ENCODE data around the gene MISP.

DNA sequence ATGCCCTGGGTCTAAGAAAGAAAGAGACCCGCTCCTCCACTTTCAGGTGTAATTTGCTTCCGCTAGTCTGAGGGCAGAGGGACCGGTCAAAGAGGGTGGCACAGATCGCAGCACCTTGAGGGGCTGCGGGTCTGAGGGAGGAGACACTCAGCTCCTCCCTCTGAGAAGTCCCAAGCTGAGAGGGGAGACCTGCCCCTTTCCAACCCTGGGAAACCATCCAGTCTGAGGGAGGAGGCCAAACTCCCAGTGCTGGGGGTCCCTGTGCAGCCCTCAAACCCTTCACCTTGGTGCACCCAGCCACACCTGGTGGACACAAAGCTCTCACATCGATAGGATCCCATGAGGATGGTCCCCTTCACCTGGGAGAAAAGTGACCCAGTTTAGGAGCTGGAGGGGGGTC is 13.0 kb downstream of the MISP start:
- TF ChIP-seq POLR2A (IDR thresholded peaks at IDR 0.05) (no peak), POLR2AphosphoS5 (IDR thresholded peaks at IDR 0.05; ENCODE audit: insufficient read depth in 1 of 2, low read depth in 1 of 2) (no peak)
- TF ChIP-seq, protein P1, sequence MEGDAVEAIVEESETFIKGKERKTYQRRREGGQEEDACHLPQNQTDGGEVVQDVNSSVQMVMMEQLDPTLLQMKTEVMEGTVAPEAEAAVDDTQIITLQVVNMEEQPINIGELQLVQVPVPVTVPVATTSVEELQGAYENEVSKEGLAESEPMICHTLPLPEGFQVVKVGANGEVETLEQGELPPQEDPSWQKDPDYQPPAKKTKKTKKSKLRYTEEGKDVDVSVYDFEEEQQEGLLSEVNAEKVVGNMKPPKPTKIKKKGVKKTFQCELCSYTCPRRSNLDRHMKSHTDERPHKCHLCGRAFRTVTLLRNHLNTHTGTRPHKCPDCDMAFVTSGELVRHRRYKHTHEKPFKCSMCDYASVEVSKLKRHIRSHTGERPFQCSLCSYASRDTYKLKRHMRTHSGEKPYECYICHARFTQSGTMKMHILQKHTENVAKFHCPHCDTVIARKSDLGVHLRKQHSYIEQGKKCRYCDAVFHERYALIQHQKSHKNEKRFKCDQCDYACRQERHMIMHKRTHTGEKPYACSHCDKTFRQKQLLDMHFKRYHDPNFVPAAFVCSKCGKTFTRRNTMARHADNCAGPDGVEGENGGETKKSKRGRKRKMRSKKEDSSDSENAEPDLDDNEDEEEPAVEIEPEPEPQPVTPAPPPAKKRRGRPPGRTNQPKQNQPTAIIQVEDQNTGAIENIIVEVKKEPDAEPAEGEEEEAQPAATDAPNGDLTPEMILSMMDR (IDR thresholded peaks at IDR 0.05) = no peak

Data from vagina (tissue), 2 donors.